Measurements from ENCODE around the gene GHDC.
A peak's percentile ranks its signal among the peaks of the same experiment; 100 is the strongest.
"Not testable (repeated sequence)": the region's sequence is repeated elsewhere in the genome, so short reads cannot be mapped to it uniquely, and the experiment has no call there.

GHDC gene

DNA sequence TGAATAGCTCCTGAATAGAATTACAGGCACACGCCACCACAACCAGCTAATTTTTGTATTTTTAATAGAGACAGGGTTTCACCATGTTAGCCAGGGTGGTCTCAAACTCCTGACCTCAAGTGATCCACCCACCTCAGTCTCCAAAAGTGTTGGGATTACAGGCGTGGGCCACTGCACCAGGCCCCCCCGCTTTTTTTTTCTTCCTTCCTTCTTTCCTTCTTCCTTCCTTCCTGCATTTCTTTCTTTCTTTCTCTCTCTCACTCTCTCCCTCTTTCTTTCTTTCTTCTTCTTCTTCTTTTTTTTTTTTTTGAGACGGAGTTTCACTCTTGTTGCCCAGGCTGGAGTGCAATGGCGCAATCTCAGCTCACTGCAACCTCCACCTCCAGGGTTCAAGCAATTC, 8.1 kb downstream of the GHDC start:
- not testable (repeated sequence) for H3K36me3 ChIP-seq (ENCODE audit: control insufficient read depth, insufficient read depth, low read length)

DNA sequence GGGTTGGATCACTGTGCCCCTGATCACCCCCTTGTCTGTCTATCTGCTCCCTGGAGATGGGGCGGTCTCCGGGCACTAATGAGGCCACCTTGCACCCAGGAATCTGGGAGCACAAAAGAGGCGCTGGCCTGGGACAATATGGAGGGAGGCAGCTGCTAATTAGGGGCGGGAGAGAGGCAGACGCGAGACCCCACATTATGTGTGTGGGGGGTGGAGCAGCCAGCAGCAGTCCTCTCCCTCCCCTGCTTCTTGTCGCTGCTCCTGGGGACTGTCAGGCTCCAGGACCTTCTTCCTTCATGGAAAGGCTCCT, 8.7 kb downstream of the GHDC start:
- Histone ChIP-seq H3K36me3 (ENCODE audit: control insufficient read depth, insufficient read depth, low read length) (no peaks in the 10 kb centered on the region), H3K27me3 (ENCODE audit: control insufficient read depth, insufficient read depth, low read length) (peaks cover 9% of the 10 kb centered on the region), H3K4me1 (ENCODE audit: control insufficient read depth, insufficient read depth, low read length) (peaks cover 9% of the 10 kb centered on the region), H3K4me3 (ENCODE audit: low read length) (no peak overlapping the region), H3K27ac (ENCODE audit: low read depth, low read length) (no peak overlapping the region), H3K9ac (ENCODE audit: low read length) (no peak overlapping the region)

More for the DNA sequence above, 8.1 kb downstream of the GHDC start:
- not testable (repeated sequence) for H3K9ac ChIP-seq (ENCODE audit: low read length); H3K27me3 ChIP-seq (ENCODE audit: control insufficient read depth, insufficient read depth, low read length); H3K4me3 ChIP-seq (ENCODE audit: low read length); H3K4me1 ChIP-seq (ENCODE audit: control insufficient read depth, insufficient read depth, low read length); H3K27ac ChIP-seq (ENCODE audit: low read depth, low read length)

DNA sequence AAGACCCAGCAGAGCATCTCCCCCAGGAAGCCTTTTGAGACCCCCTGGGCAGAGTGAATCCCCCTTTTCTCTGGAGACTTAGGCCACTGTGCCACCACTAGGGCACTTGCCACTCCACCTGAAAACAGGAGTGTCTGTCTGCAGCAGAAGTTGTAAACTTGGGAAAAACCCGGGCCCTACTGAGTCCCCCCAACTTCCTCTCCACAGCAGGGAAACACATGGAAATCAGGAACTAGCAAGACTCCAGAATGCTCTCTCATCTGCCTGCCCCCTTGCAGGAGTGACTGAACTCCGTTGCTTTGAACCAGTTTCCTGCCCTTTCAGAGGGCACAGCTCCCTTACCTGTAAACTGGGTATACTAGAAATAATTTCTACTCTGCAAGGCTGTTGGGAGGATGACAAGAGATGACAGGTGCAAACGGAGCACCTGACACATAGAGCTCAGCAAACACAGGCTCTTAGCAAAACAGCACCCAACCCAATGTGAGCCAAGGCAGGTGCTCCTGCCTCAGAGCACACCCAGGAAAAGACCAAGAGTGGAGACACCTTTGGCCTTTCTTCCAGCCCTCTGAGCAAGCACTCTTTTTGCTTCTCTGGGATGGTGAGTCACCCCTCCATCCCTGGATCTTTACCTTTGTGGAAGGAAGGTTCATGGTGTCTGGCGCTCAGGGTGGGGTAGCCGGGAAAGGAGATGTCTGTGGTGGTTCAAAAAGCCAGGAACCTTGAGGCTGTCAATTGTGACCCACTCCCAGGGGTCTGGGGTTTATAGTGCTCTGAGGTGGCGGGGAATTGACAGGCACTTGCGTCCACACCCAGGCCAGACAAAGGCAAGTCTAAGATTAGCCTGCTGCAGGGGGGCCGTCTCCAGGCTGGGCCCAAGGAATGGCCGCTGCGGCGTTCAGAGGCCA, 9.3 kb downstream of the GHDC start, which contains the start of gene HCRT:
HCRT (minus strand) TSS at position 740 of the 908 bp plus-strand sequence; CDS start at position 653, 87 bp downstream.
- peaks cover 9% of the 10 kb centered on the region for H3K4me1 ChIP-seq (ENCODE audit: control insufficient read depth, insufficient read depth, low read length)
- H3K9ac ChIP-seq (ENCODE audit: low read length): peak within 1 kb of the TSS; percentile 30
- H3K27me3 ChIP-seq (ENCODE audit: control insufficient read depth, insufficient read depth, low read length): peaks cover 12% of the 10 kb centered on the region
- H3K4me3 ChIP-seq (ENCODE audit: low read length): peak within 1 kb of the TSS; percentile 92
- H3K36me3 ChIP-seq (ENCODE audit: control insufficient read depth, insufficient read depth, low read length): no peaks in the 10 kb centered on the region
- H3K27ac ChIP-seq (ENCODE audit: low read depth, low read length): no peak within 1 kb of the TSS

DNA sequence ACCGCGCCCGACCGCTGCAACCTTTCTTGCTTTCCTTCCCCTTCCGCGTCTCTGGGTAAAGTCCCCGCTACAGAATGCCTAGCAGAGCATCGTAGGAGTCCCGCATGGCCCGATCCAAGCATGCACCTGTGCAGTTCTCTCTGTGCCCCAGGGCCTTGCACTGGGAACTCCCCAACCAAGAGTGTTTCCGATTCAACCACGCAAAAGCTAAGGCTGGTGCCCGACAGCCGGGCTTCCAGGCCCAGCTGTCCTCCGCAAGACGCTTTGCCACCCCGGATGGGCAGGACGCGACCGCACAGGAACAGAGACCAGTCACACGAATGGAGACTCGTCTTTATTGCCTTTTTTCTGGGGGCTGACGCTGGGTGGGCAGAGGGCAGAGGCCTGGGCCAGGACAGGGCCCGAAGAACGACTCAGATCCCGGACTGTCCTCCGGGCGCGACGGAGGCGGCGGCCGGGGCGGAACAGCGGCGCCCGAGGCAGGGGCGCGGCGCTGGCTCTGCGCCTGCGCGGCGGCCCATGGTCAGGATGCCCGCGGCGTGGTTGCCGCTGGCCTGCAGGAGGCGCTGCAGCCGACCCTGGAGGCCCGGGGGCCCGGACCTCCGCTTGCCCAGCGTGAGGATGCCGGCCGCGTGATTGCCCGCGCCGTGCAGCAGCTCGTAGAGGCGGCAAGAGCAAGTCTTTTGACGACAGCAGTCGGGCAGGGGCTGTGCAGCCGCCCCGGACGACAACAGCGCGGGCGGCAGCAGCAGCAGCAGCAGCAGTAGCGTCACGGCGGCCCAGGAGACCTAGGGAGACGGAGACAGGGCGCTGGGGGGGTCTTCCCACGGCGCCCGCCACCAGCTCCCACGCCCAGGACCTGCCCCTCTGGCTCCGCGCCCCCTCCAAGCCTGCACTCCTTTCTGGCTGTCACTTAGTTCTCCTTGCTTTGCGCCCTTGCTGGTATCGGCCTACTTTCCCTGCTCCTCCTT, 10.3 kb downstream of the GHDC start:
- Histone ChIP-seq H3K36me3 (ENCODE audit: control insufficient read depth, insufficient read depth, low read length) (no peaks in the 10 kb centered on the region), H3K4me3 (ENCODE audit: low read length) (peak overlapping the region; percentile 92), H3K4me1 (ENCODE audit: control insufficient read depth, insufficient read depth, low read length) (peaks cover 9% of the 10 kb centered on the region), H3K27me3 (ENCODE audit: control insufficient read depth, insufficient read depth, low read length) (peaks cover 12% of the 10 kb centered on the region), H3K9ac (ENCODE audit: low read length) (peak overlapping the region; percentile 80), H3K27ac (ENCODE audit: low read depth, low read length) (peak overlapping the region; percentile 64)

DNA sequence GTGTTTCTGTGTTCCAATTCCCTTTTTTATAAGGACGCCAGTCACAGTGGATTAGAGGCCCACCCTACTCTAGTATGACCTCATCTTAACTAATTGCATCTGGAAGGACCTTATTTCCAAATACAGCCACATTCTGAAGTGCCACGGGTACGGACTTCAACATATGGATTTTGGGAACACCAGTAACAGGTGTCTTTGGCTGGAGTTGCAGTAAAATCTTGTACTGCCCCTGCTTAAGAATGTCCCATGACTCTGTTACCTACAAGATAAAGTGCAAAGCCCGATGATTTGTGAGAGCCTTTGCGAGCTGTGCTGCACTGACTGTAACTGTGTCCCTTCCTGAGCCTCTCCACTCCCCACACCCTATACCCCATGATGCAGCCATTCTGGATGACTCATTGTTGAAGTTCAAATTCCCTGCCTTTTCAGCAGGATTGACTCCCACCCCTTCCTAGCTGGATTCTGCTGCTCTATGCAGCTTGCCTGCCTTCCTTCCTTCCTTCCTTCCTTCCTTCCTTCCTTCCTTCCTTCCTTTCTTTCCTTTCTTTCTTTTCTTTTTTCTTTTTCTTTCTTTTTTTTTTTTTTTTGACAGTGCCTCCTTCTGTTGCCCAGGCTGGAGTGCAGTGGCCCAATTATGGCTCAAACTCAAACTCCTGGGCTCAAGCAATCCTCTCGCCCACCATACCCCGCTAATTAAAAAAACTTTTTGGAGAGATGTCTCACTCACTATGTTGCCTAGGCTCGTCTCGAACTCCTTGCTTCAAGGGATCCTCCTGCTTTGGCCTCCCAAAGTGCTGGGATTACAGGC, 11.2 kb downstream of the GHDC start:
- H3K4me1 ChIP-seq (ENCODE audit: control insufficient read depth, insufficient read depth, low read length): peaks cover 9% of the 10 kb centered on the region
- no peaks in the 10 kb centered on the region for H3K36me3 ChIP-seq (ENCODE audit: control insufficient read depth, insufficient read depth, low read length)
- no peak overlapping the region for H3K9ac ChIP-seq (ENCODE audit: low read length)
- peaks cover 15% of the 10 kb centered on the region for H3K27me3 ChIP-seq (ENCODE audit: control insufficient read depth, insufficient read depth, low read length)
- H3K27ac ChIP-seq (ENCODE audit: low read depth, low read length): no peak overlapping the region
- H3K4me3 ChIP-seq (ENCODE audit: low read length): peak overlapping the region; percentile 92

DNA sequence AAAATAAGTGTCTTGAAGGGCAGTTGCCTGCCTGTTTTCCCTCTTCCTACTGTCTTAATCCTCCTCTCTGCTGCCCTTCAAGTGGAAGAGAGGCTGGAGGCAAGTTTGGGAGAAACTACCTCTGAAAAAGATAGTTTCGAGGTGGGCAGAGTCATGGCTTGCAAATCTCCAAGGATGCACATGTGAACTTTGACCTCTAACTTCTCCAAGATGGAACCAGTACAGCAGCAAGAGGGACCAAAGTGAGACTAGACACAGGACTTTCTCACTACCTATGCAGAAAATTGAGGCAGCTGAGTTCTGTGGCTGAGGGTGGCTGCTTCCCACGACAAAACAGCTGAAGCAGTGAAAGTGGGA, 12.5 kb downstream of the GHDC start:
- Histone ChIP-seq H3K27me3 (ENCODE audit: control insufficient read depth, insufficient read depth, low read length) (peaks cover 15% of the 10 kb centered on the region), H3K4me1 (ENCODE audit: control insufficient read depth, insufficient read depth, low read length) (peaks cover 9% of the 10 kb centered on the region), H3K27ac (ENCODE audit: low read depth, low read length) (no peak overlapping the region), H3K9ac (ENCODE audit: low read length) (no peak overlapping the region), H3K4me3 (ENCODE audit: low read length) (no peak overlapping the region), H3K36me3 (ENCODE audit: control insufficient read depth, insufficient read depth, low read length) (no peaks in the 10 kb centered on the region)

DNA sequence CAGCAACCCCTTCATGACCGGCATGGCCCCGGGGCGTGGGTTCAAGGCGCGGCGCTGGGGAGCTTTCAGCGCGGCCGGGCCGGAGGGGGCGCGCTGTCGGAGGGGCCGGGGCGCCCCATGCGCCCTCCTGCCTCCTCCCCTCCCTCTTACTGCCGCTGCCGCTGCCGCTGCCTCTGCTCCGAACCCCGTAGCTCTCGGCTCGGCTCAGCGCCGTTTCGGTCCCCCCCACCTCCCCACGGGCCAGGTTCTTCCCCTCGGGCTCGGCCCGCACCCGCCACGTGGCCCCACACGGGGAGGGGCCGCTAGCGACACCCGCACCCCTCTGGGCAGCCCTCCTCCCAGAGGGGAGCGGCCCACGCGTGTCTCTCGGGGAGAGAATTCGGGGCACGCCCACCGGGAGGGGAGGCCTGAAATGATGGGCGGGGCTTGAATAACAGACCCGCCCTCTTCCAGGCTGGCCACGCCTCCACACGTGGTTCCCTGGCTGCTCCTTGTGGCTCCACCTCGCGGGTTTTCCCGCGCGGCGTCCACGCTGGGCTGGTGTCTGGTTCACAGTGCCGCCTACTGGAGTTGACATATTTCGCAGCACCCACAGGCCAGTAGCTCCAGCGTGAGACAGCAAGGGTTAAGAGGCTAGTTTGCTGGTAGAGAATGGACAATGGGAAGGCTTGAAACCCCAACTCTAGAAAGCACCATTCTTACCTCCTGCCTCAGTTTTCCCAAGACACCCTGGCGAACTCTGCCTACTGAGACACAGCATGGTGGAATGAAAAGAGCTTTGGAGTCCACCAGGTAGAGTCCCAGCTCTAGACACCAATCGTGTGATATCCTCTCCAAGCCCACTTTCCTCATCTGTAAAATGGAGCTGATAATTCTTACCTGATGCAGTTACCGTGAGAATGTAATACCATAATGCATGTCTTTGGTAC, 13.1 kb downstream of the GHDC start, which contains the start of gene KCNH4:
KCNH4 (minus strand) TSS at position 221 of the 929 bp plus-strand sequence; CDS start at position 24, 197 bp downstream.
- H3K4me3 ChIP-seq (ENCODE audit: low read length): peak within 1 kb of the TSS; percentile 17
- peaks cover 15% of the 10 kb centered on the region for H3K27me3 ChIP-seq (ENCODE audit: control insufficient read depth, insufficient read depth, low read length)
- no peaks in the 10 kb centered on the region for H3K36me3 ChIP-seq (ENCODE audit: control insufficient read depth, insufficient read depth, low read length)
- H3K9ac ChIP-seq (ENCODE audit: low read length): no peak within 1 kb of the TSS
- no peak within 1 kb of the TSS for H3K27ac ChIP-seq (ENCODE audit: low read depth, low read length)
- peaks cover 9% of the 10 kb centered on the region for H3K4me1 ChIP-seq (ENCODE audit: control insufficient read depth, insufficient read depth, low read length)

DNA sequence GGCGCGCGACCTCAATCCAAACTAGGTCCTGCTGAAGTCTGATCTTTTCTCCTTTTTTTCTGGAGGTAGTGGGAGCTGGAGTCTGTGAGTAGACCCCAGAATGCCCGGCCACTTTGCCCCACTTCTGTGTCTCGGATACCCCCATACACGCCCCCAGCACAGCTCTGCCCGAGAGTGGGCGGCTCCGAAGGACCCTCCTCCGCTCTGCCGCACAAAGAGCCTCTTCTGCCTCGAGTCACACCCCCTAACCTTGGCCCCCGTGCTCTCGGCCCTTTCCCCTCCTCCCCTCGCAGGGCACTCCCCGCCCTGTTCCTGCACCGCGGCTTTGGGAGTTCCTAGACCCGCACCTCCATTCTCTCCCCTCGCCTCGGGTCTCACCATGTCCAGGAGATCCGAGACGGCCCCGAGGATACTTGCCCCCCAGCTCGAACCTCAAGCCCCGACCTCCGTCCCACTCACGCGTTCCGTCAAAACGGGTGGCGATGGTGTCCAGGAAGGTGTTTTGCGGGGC, 13.8 kb downstream of the GHDC start:
- Histone ChIP-seq H3K4me1 (ENCODE audit: control insufficient read depth, insufficient read depth, low read length) (peaks cover 9% of the 10 kb centered on the region), H3K36me3 (ENCODE audit: control insufficient read depth, insufficient read depth, low read length) (no peaks in the 10 kb centered on the region), H3K4me3 (ENCODE audit: low read length) (no peak overlapping the region), H3K27ac (ENCODE audit: low read depth, low read length) (no peak overlapping the region), H3K27me3 (ENCODE audit: control insufficient read depth, insufficient read depth, low read length) (peaks cover 15% of the 10 kb centered on the region), H3K9ac (ENCODE audit: low read length) (no peak overlapping the region)

DNA sequence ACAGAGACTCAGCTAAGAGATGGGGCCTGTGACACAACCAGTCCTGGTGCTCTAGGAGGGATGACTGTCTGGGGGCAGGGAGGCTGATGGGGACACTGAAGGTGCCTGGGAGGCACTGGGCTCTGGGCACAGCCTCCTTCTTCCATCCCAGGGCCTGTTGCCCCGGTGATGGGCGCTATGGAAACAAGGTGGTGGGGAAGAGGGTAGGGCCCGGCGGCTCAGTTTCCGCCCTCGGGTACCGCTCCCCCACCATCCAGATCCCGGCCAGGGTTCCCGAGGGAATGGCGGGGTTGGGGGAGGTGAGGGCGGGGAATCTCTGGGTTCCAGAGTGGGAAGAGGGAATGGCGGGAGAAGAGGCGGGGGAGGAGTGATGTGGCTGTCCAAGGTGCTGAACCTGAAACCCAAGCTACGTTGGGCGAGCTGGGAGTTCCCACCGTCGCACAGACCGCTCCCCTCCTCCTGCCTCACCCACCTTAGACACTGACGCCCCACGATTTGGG, 14.3 kb downstream of the GHDC start:
- H3K27ac ChIP-seq (ENCODE audit: low read depth, low read length): no peak overlapping the region
- H3K4me3 ChIP-seq (ENCODE audit: low read length): no peak overlapping the region
- H3K27me3 ChIP-seq (ENCODE audit: control insufficient read depth, insufficient read depth, low read length): peaks cover 15% of the 10 kb centered on the region
- no peaks in the 10 kb centered on the region for H3K36me3 ChIP-seq (ENCODE audit: control insufficient read depth, insufficient read depth, low read length)
- no peak overlapping the region for H3K9ac ChIP-seq (ENCODE audit: low read length)
- peaks cover 9% of the 10 kb centered on the region for H3K4me1 ChIP-seq (ENCODE audit: control insufficient read depth, insufficient read depth, low read length)

DNA sequence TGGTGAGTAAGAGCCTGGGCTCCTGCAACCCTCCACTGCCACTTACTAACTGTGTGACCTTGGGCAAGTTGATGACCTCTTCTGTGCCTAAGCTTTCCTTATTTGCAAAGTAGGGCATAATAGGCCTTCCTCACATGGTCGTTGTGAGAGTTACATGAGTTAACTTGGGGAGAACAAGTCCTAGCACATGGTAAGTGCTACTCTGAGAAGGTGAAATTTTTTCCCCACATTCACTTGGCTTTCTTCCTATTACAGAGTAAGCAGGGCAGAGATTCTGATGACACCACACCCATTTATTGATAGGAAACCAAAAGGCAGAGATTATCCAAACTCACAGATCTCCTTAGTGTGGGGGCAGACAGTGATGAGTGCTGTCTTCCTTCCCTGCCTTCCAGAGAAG, 15.0 kb downstream of the GHDC start:
- Histone ChIP-seq H3K27me3 (ENCODE audit: control insufficient read depth, insufficient read depth, low read length) (peaks cover 15% of the 10 kb centered on the region), H3K4me1 (ENCODE audit: control insufficient read depth, insufficient read depth, low read length) (peaks cover 5% of the 10 kb centered on the region), H3K36me3 (ENCODE audit: control insufficient read depth, insufficient read depth, low read length) (no peaks in the 10 kb centered on the region), H3K4me3 (ENCODE audit: low read length) (no peak overlapping the region), H3K9ac (ENCODE audit: low read length) (no peak overlapping the region), H3K27ac (ENCODE audit: low read depth, low read length) (no peak overlapping the region)

DNA sequence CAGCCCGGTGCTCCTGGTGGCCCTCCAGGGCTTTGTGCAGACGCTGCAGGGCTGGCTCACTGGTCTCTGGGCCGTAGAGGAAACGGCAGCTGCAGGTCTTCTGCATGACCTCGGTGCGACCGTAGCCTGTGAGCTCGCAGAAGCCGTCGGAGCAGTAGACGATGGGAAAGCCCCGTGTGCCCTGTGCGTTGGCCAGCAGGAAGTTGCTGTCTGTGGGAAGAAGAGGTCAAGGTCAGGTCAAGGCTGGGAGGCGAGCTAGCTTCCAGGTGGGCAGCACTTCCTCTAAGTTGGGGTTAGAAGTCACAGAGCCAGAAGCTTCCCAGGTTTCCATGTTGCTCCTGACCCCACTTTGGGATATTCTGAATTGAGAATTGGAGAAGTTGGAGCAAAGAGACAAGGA, 15.5 kb downstream of the GHDC start:
- peaks cover 15% of the 10 kb centered on the region for H3K27me3 ChIP-seq (ENCODE audit: control insufficient read depth, insufficient read depth, low read length)
- H3K4me1 ChIP-seq (ENCODE audit: control insufficient read depth, insufficient read depth, low read length): peaks cover 4% of the 10 kb centered on the region
- no peak overlapping the region for H3K27ac ChIP-seq (ENCODE audit: low read depth, low read length)
- H3K9ac ChIP-seq (ENCODE audit: low read length): no peak overlapping the region
- H3K36me3 ChIP-seq (ENCODE audit: control insufficient read depth, insufficient read depth, low read length): no peaks in the 10 kb centered on the region
- no peak overlapping the region for H3K4me3 ChIP-seq (ENCODE audit: low read length)
